ENCODE measurements around the gene GHRHR.

Gene GHRHR

GRCh38 chr7:30968747-30969603 lies 5.2 kb downstream of the GHRHR start:
- DNase-seq, result no peak

DNA sequence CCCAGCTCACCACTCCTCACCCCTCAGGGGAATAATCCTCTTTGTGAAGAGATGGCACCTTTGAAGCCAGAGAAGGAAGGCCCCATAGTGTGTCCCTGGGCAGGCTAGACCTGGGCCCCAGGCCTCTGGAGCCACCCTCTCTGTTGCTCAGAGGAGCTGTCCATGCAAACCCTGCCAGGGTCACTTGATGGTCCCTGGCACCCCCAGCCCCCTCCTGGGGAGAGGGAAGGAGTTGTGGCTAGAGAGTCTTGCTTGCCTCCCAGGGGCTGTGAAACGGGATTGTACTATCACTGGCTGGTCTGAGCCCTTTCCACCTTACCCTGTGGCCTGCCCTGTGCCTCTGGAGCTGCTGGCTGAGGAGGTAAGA lies 5.8 kb downstream of the GHRHR start:
- DNase-seq, result no peak

GRCh38 chr7:30970074-30970473 lies 6.3 kb downstream of the GHRHR start:
- DNase-seq, result no peak

DNA sequence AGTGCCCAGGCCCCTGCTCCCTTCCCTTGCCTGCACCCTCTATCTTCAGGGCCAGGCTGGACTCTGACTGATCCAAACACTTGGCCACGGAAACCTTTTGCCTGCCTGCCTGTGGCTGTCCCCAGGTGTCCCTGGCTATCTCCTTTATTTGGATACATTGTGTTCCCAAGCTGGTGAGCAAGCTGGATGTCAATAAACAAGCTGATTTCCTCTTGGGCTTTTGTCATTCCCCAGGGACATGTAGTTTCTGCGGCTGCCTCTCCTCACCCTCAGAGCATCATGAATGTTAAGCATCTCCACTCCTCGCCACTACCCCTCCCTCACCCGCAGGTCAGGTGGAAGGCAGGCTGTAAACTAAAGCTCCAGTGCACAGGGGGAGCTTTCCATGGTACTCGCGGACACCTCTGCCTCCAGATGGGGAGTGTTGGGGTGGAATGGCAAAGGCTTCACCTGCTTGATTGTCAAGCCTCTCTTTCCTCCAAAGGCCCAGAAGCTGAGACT lies 6.9 kb downstream of the GHRHR start:
- no peak for DNase-seq

GRCh38 chr7:30971440-30971839 lies 7.7 kb downstream of the GHRHR start:
- no peak for DNase-seq

GRCh38 chr7:30971840-30972563 lies 8.2 kb downstream of the GHRHR start:
- DNase-seq, result no peak

DNA sequence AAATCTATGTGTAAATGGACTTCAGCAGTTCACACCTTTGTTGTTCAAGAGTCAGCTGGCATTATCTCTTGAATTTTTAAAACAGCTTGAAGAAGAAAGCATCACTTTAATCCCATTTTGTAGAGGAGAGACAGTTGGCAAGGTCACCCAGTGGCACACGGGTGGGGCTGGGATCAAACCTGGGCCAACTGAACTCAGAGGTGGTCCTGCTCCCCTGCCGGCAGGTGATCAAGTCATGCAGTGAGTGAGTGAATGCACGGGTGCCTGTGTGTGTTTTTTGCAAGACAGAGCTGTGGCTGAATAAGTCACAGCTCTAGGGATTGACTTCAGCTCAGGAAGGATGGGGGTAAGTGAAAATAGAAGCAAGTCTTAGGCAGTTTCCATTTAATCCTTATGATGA lies 9.5 kb downstream of the GHRHR start:
- no peak for DNase-seq

- no peak for DNase-seq
Observed at GRCh38 chr7:30973791-30974604, 10.2 kb downstream of the GHRHR start.

- DNase-seq, result no peak
Observed at GRCh38 chr7:30974605-30975255, 11.0 kb downstream of the GHRHR start.

DNA sequence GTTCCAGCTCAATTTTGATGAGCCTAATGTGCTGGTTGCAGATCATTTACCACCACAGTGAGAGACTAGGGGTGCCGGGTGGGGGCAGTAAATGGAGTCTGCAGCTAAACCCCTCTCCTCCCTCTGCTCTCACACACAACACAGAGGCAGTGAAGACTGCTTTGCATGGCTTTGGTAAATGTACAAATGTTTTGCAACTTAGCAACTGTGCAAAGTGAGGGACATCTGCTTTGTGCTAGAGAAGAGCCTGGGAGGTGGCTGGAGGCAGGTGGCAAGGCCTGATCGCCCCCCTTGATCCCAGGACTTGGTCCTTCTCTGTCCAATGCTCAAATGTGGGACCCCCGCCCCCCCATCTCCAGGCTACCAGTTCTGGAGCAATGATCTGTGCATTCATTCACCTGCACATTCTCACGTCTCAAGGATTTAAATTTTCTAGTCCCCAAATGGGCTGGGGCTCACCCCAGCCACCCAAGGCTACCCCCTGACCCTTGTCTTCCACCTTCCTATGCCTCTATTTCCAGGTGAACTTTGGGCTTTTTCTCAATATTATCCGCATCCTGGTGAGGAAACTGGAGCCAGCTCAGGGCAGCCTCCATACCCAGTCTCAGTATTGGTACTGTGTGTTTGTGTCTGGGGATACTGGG lies 11.6 kb downstream of the GHRHR start:
- DNase-seq, result no peak

DNA sequence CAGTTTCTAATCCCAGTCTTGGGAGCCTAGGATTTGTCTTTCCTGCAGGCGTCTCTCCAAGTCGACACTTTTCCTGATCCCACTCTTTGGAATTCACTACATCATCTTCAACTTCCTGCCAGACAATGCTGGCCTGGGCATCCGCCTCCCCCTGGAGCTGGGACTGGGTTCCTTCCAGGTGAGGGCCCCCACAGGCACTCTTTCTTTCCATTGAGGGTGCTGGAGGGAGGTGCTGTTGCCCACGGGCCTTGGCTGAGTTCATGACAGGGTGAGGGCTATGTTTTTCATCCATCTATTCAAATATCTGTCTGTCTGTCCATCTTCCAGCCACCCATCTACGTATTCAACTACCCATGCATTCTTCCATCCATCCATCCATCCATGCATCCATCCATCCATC lies 12.6 kb downstream of the GHRHR start:
- DNase-seq, result no peak

- no peak for DNase-seq
Observed at GRCh38 chr7:30977222-30977621, 13.5 kb downstream of the GHRHR start.

DNA sequence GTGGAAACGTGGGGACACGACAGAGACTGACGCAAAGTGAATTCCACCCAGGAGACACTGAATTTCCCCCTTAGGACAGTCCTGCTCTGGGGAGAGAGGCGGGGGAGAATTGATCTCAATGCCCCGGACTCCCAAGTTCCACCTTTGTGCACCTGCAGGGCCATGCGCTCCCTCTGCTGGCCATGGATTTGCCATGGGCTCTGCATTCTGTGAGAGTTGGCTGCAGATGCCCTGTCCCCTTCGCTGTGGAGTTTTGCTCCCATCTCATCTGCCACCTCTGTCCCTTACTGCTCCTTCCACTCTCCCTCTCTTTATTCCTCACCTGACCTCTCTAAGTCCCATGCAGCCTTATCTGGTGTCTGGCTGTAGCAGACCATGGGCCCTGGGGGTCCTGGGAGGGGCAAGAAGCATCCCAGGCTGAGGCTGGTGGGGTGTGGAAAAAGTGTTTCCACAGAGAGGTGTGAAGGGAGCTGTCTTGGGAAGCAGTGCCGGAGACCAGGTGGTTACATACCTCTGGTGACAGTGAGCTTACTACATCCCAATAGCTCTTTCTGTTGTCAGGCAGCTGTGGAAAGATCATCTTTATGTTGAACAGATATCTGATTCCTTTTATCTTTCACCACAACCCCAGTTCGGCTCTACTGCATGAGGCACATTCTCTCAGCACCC lies 14.3 kb downstream of the GHRHR start:
- no peak for DNase-seq

DNA sequence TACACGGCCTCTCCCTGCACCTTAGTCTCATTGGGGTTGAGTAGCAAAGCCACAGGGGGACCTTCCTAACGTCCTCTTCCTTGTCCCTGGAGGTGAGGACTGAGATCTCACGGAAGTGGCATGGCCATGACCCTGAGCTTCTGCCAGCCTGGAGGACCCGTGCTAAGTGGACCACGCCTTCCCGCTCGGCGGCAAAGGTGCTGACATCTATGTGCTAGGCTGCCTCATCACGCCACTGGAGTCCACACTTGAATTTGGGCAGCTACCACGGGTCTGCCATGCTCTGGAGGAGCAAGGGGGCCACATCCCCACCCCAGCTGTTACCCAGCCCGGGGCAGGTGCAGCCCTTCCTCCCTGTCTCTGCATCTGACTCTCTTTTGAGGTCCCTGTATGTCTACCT lies 15.3 kb downstream of the GHRHR start:
- DNase-seq, result no peak

DNA sequence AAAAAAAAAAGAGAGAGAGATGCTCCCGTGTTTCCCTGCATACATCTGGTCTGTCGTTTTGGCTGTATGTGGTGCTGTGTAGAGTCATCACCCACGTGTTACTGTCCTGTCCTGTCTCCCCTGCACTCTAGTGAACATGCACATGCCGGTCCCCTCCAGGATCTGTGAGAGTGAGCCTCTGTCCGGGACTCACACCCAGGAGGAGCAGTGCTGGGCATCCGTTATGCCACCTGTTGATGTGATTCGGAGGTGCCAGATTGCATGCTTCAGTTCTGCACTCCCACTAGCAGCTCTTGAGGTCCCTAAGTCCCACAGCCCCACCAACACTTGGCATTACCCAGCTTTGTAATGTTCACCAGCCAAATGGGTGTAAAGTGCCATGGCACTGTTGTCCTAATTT lies 16.4 kb downstream of the GHRHR start:
- no peak for DNase-seq

DNA sequence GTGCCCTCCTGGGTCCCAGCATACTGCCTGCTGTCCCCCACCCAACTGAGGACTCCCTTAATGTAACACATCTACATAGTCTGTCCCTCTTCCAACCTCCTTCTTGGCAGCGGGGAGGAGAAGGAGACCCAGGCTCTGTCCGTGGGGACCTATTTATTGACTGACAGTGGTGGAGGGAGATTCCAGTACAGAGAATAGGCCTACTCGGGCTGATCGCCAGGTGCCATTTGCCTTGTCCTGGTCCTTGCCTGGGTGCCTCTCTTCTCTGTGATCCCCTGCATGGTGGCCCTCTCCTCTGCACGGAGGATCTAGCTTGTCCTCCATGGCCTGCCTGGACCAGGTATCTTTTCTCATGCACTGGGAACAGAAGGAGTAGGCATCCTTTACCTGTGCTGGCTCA lies 17.0 kb downstream of the GHRHR start:
- DNase-seq, result no peak

- peak; percentile 51 for DNase-seq
Observed at GRCh38 chr7:30983042-30983913, 19.5 kb downstream of the GHRHR start.

GRCh38 chr7:30983914-30984247 lies 20.1 kb downstream of the GHRHR start:
- DNase-seq, result no peak

DNA sequence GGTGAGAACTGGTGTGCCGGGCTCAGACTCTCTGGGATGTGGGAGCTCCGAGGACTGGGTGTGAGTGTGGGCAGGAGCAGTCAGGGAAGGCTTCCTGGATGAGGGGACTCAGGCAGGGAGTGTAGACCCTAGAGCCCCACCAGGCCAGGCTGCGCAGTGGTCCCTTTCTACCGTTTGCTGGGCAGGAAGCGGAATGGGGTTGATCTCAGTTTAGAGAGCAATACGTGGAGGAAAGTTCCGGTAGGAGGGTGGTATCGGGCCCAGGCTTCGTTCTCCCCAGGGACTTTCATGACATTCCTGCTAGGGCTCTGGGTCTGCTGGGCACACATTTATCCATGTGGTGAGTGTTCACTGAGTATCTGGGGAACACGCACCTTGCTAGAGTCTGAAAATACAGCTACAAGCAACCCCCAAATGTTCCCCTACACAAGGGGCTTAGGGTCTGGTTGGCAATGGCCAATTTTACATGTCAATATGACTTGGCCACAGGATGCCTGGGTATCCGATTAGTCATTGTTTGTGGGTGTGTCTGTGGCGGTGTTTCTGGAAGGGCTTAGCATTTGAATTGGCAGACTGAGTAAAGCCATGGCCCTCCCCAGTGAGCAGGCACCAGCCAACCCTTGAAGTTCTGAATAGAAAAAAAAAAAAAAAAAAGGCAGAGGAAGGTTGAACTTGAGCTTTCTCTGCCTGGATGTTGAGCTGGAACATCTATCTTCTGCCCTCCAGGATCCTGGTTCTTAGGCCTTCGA lies 20.8 kb downstream of the GHRHR start:
- DNase-seq, result no peak

DNA sequence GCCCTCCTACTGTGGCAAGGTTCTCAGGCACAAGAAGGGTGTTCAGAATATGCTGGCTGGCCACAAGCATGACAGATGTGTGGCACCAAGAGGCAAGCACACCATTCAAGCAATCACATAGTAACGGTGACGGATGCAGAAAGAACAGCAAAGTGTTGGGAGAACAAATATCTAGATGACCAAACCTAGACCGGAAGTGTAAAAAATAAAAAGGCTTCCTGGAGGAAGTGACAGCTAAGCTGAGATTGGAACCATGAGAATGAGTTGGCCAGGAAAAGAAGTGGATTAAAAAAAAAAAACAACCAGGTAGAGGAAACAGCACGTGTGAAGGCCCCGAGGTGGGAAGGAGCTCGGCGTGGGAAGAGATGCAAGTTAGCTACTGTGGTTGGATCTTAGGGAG lies 22.0 kb downstream of the GHRHR start:
- DNase-seq, result no peak

All from right kidney (tissue), 1 donor.